ENCODE results near the gene GSN.

Gene GSN

DNA sequence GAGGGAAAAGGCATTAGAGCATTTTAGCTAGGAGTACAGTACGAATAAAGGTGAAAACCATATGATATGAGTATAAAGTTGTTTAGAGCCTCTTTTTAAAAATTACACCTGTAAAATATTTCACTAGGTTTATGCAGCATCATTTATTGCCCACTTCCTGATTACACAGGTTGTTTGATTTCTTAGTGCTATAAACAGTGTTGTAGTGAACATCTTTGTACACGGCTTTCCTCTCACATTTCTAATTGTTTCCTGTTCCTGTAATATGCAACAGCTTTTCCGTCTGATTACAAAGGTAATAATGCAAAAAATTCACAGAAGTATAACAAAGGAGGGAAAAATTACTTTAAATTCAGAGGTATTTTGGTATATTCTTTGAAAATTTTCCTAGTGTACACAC, 89.0 kb downstream of the GSN start:
- in situ Hi-C loops (cut with HindIII; ENCODE audit: low sequenced_read_pairs): no loop called here
- no peak for TF ChIP-seq CTCF (IDR thresholded peaks at IDR 0.05; ENCODE audit: low read depth, low read length, missing control alignments)
- no peak for DNase-seq (ENCODE audit: low read depth)
- no peak overlapping the region for H3K4me3 ChIP-seq (ENCODE audit: low read depth, low read length)

DNA sequence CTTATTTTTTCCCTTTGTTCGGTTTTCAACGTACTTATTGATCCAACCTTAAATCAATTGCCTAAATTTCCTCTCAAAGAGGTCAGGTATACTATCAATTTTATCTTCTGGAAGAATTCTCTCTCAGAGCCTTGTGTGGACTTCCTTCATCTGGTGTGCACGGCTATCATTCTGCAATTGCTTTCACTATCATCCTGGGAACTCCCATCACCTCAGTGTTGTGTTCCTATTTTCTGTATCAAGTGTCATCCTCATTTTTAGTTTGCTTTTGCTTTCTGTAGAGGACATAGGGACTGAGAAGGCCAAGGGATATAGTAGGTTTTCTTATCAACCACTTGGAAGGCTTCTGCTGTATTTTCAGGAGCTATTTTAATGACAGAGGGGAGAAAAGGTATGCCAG, 90.8 kb downstream of the GSN start:
- in situ Hi-C loops (cut with HindIII; ENCODE audit: low sequenced_read_pairs): no loop called here
- no peak overlapping the region for H3K4me3 ChIP-seq (ENCODE audit: low read depth, low read length)
- TF ChIP-seq CTCF (IDR thresholded peaks at IDR 0.05; ENCODE audit: low read depth, low read length, missing control alignments): no peak
- DNase-seq (ENCODE audit: low read depth): no peak

DNA sequence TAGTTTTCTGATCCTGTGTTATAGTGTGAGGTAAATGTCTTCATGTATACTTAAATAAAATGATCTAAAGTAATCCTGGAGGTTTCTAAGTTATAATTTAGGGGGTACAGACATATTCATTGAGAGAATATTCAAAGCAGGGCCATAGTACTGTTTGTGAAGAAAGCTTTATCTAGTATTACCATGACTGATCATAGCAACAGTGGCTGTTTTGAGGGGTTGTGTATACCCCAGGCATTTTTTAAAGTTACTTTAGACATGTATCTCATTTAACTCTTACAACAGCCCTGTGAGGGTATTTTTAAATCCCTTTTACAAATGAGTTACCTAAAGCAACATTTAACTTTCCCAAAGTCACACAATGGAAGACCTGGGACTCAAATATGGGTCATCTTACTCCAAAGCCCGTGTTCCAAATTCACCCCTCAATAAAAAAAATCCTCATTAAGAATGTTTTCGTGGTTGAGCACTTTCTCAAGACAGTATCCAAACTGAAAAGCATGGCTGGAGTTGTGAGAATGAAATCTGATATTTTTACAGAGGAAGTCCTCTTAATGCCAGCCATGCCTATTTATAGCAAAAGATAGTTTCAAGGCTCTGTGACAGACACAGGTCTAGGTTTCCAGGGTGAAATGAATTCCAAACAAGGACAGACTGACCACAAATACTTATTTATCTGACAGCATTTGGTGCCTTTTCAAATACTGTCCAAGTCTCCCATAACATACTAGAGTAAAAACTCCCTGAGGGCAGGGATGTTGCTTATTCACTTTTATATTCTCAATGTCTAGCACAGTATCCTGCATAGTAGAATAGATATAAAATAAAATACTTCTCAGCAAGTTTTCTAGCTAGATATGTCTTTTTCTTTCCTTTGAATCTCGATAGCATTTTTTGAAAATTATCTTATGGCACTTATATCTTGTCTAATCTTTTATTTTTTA, 91.7 kb downstream of the GSN start:
- no peak for DNase-seq (ENCODE audit: low read depth)
- no peak overlapping the region for H3K4me3 ChIP-seq (ENCODE audit: low read depth, low read length)
- TF ChIP-seq CTCF (IDR thresholded peaks at IDR 0.05; ENCODE audit: low read depth, low read length, missing control alignments): no peak
- in situ Hi-C loops (cut with HindIII; ENCODE audit: low sequenced_read_pairs): no loop called here

DNA sequence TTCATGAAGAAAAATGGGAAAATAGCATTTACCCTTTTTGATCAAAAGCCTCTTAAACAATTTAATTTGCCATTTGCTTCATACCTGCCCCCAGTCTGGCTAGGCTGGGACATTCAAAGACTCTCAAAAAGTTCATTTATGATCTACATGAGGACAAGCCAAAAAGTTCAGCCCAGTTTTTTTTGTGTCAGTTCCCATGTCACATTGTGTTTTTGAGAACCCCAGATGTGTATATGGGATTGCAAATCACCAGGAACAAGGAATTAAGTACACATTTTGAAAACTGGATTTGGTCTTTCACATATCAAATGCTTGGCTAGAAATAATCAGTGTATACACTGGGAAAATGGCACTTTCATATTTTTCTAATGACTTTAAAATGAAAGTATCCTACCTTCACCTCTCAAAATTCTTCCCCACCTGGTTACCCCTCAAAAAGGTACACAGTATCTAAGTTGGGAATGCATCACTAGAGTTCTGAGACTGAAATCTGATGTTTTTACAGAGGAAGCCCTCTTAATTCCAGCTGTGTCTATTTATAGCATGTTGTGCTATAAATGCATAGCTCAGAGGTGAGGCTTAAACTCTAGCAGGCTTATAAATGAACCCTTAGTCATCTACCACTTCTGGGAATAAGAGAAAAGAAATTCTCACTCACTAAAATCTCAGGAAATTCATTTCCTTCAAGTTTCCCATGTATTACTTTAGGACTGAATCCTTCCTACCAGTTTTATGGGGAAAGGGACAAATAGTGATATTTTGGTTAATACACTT, 92.8 kb downstream of the GSN start:
- in situ Hi-C loops (cut with HindIII; ENCODE audit: low sequenced_read_pairs): no loop called here
- H3K4me3 ChIP-seq (ENCODE audit: low read depth, low read length): no peak overlapping the region
- peak; percentile 65 for DNase-seq (ENCODE audit: low read depth)
- no peak for TF ChIP-seq CTCF (IDR thresholded peaks at IDR 0.05; ENCODE audit: low read depth, low read length, missing control alignments)

DNA sequence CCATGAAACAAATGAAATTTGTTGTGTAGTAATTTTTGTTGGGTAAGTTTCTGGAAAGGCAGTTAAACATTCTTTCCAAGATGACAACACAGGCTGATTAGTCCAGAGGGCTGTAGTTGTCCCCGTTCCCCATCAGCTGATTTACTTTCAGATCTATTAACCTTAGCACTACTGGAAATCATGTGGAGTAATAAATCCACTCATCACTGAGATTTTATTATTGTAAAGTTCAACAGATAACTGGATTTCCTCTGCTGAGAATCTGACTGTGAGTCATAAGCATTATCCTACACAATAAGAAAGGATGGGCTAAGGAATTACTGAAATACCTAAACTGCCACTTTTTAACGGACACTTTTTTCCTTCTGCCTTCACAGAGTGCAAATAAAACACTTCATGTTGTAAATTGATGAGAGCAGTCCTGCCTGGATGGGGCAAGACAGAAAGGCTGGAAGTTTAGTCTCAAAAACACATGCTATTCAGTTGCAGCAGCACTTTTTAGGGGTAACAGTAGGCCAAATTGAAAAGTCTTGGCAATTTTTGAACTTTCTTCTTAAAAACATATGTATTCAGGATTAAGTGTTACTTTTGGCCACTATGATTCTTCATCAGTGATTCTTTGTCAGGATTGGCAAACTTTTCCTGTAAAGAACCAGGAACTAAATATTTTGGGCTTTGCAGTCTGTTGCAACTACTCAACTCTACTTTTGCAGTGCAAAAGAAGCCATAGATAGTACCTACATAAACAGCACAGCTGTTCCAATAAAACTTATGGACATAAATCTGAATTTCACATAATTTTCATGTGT, 95.1 kb downstream of the GSN start:
- no peak for DNase-seq (ENCODE audit: low read depth)

More for the DNA sequence above, 95.1 kb downstream of the GSN start:
- in situ Hi-C loops (cut with HindIII; ENCODE audit: low sequenced_read_pairs): no loop called here
- no peak overlapping the region for H3K4me3 ChIP-seq (ENCODE audit: low read depth, low read length)
- TF ChIP-seq CTCF (IDR thresholded peaks at IDR 0.05; ENCODE audit: low read depth, low read length, missing control alignments): no peak
